ENCODE results near the gene B4GALT6. TPM values are rescaled to one million over a fixed set of nuclear protein-coding genes. Genes with fewer than 3 reads are reported as not detected.

Gene B4GALT6
- total RNA-seq, 2 experiments from 2014 or later: 1.7 to 2.4 TPM

DNA sequence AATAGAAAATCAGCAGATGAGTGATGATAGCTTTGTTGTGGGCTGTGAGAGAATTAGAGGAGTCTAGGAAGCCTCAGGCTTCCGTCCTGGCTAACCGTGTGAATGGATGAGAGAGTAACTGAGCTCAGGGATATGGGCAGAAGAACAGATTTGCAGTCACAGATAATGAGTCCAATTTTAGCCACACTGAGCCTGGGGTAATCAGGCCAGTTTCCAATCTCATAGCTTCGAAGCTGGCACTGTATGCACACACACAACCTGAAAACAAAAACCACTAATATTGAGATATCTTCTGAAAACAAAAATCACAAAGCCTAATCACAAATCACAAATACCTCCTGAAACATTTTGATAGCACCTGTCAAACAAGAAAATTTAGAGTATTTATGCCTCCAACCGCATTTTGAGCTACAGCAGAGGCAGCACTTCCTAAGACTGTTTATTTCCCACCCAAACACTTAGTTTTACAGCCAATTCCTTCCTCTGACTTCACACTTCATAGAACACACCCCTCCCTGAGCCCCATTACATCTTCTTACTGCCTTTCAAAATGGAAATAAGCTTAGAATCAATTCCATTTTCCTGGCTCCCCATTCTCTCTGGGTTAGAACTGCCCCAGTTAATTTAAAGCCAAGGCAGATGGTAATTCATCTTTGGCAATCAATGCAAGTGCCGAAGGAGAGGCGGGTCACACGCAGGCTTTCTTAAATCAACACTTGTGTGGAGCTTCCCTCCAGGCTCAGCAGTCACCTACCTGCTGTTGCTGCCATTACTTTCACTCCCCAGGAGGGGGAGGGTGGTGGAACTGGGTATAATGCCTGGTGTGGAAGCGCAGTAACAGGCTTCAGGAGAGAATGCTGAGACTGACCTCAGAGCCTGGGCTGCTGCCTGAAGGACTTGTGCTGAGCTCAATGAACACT is 73.8 kb downstream of the B4GALT6 start:
- Mint-ChIP-seq H3K9me3 (no peaks in the 10 kb centered on the region), H3K36me3 (ENCODE audit: low read depth) (no peaks in the 10 kb centered on the region), H3K27ac (no peak overlapping the region), H3K4me1 (ENCODE audit: low read depth) (no peaks in the 10 kb centered on the region), H3K4me3 (no peak overlapping the region), H3K27me3 (peaks cover 3% of the 10 kb centered on the region)
- no peak for ATAC-seq
- DNase-seq: no peak
- intact Hi-C loops (cut with micrococcal nuclease): no loop called here
- ChIA-PET POLR2A (no interaction called here), CTCF (interaction anchor here (0.8 to 2.7 kb wide), 3 partner anchors 55 to 112 kb away, joined by 4 to 7 read pairs (median 7); no protein-coding TSS in a partner anchor)
- TF ChIP-seq CTCF (IDR thresholded peaks at IDR 0.05): peak; percentile 14

DNA sequence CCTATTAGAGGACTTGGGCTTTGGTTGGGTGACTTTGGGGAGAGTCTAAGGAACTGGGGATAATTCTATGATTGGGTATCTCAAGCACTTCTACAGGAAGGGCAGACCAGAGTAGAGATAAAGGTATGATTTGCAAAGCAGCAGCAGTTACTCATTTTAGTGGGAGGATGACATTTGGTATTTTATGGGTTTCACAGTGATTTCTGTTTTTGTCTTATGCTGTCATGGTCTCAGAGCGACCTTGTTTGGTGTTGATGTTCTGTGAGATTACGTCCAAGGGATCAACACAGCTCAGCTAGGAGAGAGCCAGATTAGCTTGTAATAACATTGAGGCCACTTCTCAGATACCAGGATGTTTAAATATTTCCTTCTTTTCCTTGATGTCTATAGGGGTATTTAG is 74.5 kb downstream of the B4GALT6 start:
- intact Hi-C loops (cut with micrococcal nuclease): no loop called here
- no peak for ATAC-seq
- H3K4me1 Mint-ChIP-seq (ENCODE audit: low read depth): no peaks in the 10 kb centered on the region
- ChIA-PET CTCF (interaction anchor here (1.8 to 2.7 kb wide), 2 partner anchors 54 to 113 kb away, joined by 7 read pairs; no protein-coding TSS in a partner anchor), POLR2A (no interaction called here)
- no peak for TF ChIP-seq CTCF (IDR thresholded peaks at IDR 0.05)
- H3K9me3 Mint-ChIP-seq: no peaks in the 10 kb centered on the region
- H3K4me3 Mint-ChIP-seq: no peak overlapping the region
- peaks cover 4% of the 10 kb centered on the region for H3K27me3 Mint-ChIP-seq
- no peak overlapping the region for H3K27ac Mint-ChIP-seq
- no peaks in the 10 kb centered on the region for H3K36me3 Mint-ChIP-seq (ENCODE audit: low read depth)
- no peak for DNase-seq

- ATAC-seq (no peak), DNase-seq (no peak)
- no peaks in the 10 kb centered on the region for H3K4me1 Mint-ChIP-seq (ENCODE audit: low read depth)
- no peak overlapping the region for H3K4me3 Mint-ChIP-seq
- intact Hi-C loops (cut with micrococcal nuclease): no loop called here
- H3K9me3 Mint-ChIP-seq: no peaks in the 10 kb centered on the region
- no peak overlapping the region for H3K27ac Mint-ChIP-seq
- no peak for TF ChIP-seq CTCF (IDR thresholded peaks at IDR 0.05)
- ChIA-PET POLR2A (no interaction called here), CTCF (no interaction called here)
- H3K27me3 Mint-ChIP-seq: peaks cover 4% of the 10 kb centered on the region
- no peaks in the 10 kb centered on the region for H3K36me3 Mint-ChIP-seq (ENCODE audit: low read depth)
Measured at GRCh38 chr18:31607384-31607783, 77.0 kb downstream of the B4GALT6 start.

DNA sequence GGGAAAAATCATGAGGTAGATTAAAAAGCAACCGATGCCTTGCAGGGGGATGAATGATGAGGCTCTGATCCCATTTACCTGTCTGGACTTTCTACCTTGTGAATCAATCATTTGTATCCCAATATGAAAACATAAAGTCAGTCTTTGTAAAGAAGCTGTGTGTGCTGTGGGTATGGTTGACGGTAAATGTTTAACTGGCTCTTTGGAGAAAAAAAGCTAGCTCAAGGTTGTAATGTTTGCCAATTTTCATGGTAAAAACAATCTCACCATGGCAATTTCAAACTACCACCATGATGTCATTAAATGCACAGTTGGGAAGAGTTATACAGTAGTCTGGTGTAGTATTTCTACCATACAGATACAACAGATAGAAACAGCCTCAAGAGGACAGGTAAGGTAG is 78.1 kb downstream of the B4GALT6 start:
- CTCF ChIA-PET: no interaction called here

More for the DNA sequence above, 78.1 kb downstream of the B4GALT6 start:
- Mint-ChIP-seq H3K27ac (no peak overlapping the region), H3K27me3 (peaks cover 4% of the 10 kb centered on the region), H3K4me3 (no peak overlapping the region), H3K36me3 (ENCODE audit: low read depth) (no peaks in the 10 kb centered on the region), H3K9me3 (no peaks in the 10 kb centered on the region), H3K4me1 (ENCODE audit: low read depth) (no peaks in the 10 kb centered on the region)
- TF ChIP-seq CTCF (IDR thresholded peaks at IDR 0.05): no peak
- no peak for DNase-seq
- intact Hi-C loops (cut with micrococcal nuclease): no loop called here
- no peak for ATAC-seq
- POLR2A ChIA-PET: no interaction called here
